T-helper 1 cell treated with Interleukin-12 subunit alpha and Interleukin-12 subunit beta and Interleukin-4 antibody, amounts not matched to agents 30 μg/mL and 1 μg/mL, for 36 hours (primary cell): ENCODE measurements around the gene YIPF7.

Source experiments
- H3K27ac Mint-ChIP-seq: one replicate; pipeline ENCODE4 v1.8.0; 2021; ENCODE audit warnings: mild to moderate bottlenecking, mixed read lengths
- H3K27me3 Mint-ChIP-seq: one replicate; pipeline ENCODE4 v1.8.0; 2021; ENCODE audit warnings: low read depth, mixed read lengths
- H3K36me3 Mint-ChIP-seq: one replicate; pipeline ENCODE4 v1.8.0; 2021; ENCODE audit warnings: low read depth, mixed read lengths
- H3K4me1 Mint-ChIP-seq: one replicate; pipeline ENCODE4 v1.8.0; 2021; ENCODE audit warnings: low read depth, mixed read lengths
- H3K4me3 Mint-ChIP-seq: one replicate; pipeline ENCODE4 v1.8.0; 2021; ENCODE audit warnings: mild to moderate bottlenecking, moderate library complexity, mixed read lengths
- H3K9me3 Mint-ChIP-seq: one replicate; pipeline ENCODE4 v1.8.0; 2021; ENCODE audit warnings: mixed read lengths

YIPF7 gene

GRCh38 chr4:44660396-44660795, 9.0 kb upstream of the YIPF7 start:
- Mint-ChIP-seq H3K27ac (no peak overlapping the region), H3K27me3 (peaks cover 2% of the 10 kb centered on the region), H3K9me3 (no peaks in the 10 kb centered on the region), H3K4me1 (no peaks in the 10 kb centered on the region), H3K4me3 (no peak overlapping the region), H3K36me3 (no peaks in the 10 kb centered on the region)

DNA sequence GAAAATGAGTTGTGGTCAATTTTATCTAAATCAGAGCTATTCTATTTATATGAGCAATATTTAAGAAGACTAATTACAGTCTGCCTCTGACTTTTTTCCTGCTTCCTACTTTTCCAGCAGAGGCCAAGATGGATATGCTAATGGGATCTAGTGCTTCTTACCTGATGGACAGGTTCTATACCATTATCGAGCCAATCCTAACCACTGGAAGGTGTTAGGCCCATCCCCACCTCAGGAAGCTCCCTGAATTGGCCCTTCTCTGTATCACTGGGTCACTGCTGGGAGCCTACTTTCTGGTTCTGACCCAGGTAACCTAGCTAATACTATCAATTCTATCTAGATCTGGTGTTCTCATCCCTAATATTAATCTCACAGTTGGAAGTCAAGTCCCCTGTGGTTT, 577 bp upstream of the YIPF7 start:
- Mint-ChIP-seq H3K27me3 (no peaks in the 10 kb centered on the region), H3K4me1 (no peaks in the 10 kb centered on the region), H3K27ac (no peak overlapping the region), H3K36me3 (no peaks in the 10 kb centered on the region), H3K4me3 (no peak overlapping the region), H3K9me3 (no peaks in the 10 kb centered on the region)

GRCh38 chr4:44646151-44646550, 5.3 kb downstream of the YIPF7 start:
- no peaks in the 10 kb centered on the region for H3K4me1 Mint-ChIP-seq
- H3K27me3 Mint-ChIP-seq = peaks cover 4% of the 10 kb centered on the region
- no peak overlapping the region for H3K4me3 Mint-ChIP-seq
- no peaks in the 10 kb centered on the region for H3K36me3 Mint-ChIP-seq
- peaks cover 12% of the 10 kb centered on the region for H3K9me3 Mint-ChIP-seq
- no peak overlapping the region for H3K27ac Mint-ChIP-seq

GRCh38 chr4:44638091-44638490, 13.3 kb downstream of the YIPF7 start:
- Mint-ChIP-seq H3K9me3 (peaks cover 5% of the 10 kb centered on the region), H3K27me3 (no peaks in the 10 kb centered on the region), H3K4me1 (no peaks in the 10 kb centered on the region), H3K4me3 (no peak overlapping the region), H3K27ac (no peak overlapping the region), H3K36me3 (no peaks in the 10 kb centered on the region)

GRCh38 chr4:44632733-44633132, 18.7 kb downstream of the YIPF7 start:
- H3K4me3 Mint-ChIP-seq = no peak overlapping the region
- no peak overlapping the region for H3K27ac Mint-ChIP-seq
- no peaks in the 10 kb centered on the region for H3K36me3 Mint-ChIP-seq
- H3K9me3 Mint-ChIP-seq = no peaks in the 10 kb centered on the region
- no peaks in the 10 kb centered on the region for H3K27me3 Mint-ChIP-seq
- no peaks in the 10 kb centered on the region for H3K4me1 Mint-ChIP-seq

- no peaks in the 10 kb centered on the region for H3K9me3 Mint-ChIP-seq
- H3K27ac Mint-ChIP-seq = no peak overlapping the region
- no peaks in the 10 kb centered on the region for H3K4me1 Mint-ChIP-seq
- no peaks in the 10 kb centered on the region for H3K27me3 Mint-ChIP-seq
- H3K4me3 Mint-ChIP-seq = no peak overlapping the region
- no peaks in the 10 kb centered on the region for H3K36me3 Mint-ChIP-seq
Observed at GRCh38 chr4:44632089-44632488, 19.3 kb downstream of the YIPF7 start.

DNA sequence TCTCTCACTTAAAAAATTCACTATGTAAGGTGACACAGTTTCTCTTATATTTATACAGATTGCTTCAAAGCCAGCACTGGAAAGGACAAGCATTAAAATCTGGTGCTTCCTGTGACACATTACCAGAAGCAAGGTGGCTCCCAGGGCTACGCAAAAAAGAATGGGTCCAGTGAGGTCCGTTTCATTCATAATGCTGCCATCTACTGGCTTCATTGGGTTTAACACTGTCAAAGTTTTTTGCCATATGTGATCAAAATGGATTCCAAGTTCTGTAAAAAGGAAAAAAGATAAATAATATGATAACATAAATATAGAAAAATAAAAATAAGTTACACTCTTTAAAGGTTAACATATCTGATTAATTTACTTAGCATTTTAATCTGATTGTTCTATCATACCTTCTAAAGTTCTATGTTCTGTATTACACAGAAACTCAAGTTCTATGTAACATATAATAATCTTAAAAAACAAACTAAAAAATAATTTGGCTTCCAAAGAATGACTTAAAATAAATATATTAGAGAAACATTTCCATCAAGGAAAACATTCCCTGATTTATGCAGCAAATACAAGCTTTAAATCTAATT, 22.1 kb downstream of the YIPF7 start:
- Mint-ChIP-seq H3K27ac (no peak overlapping the region), H3K27me3 (no peaks in the 10 kb centered on the region), H3K4me3 (no peak overlapping the region), H3K9me3 (no peaks in the 10 kb centered on the region), H3K36me3 (no peaks in the 10 kb centered on the region), H3K4me1 (no peaks in the 10 kb centered on the region)

DNA sequence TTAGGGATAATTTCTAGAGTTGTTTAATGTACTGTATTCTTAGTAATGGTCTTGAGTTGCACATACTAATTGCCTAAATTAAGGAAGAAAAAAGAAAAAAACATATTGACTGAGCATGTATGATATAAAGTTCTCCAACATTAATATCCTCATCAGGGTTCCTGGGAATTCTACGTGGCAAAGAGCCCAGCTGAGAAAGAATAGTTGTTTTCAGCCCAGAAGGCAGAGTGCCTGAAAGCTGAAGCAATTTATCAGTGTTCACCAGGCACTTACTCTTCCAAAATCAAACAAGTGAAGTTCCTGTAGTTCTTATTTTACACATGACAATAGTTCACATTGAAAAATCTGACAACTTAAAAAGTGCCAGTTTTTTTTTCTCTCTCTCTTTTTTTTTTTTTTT, 27.7 kb downstream of the YIPF7 start:
- no peaks in the 10 kb centered on the region for H3K9me3 Mint-ChIP-seq
- no peaks in the 10 kb centered on the region for H3K4me1 Mint-ChIP-seq
- H3K27ac Mint-ChIP-seq = no peak overlapping the region
- no peaks in the 10 kb centered on the region for H3K36me3 Mint-ChIP-seq
- no peak overlapping the region for H3K4me3 Mint-ChIP-seq
- no peaks in the 10 kb centered on the region for H3K27me3 Mint-ChIP-seq

- Mint-ChIP-seq H3K4me3 (no peak overlapping the region), H3K4me1 (no peaks in the 10 kb centered on the region), H3K9me3 (no peaks in the 10 kb centered on the region), H3K36me3 (no peaks in the 10 kb centered on the region), H3K27me3 (no peaks in the 10 kb centered on the region), H3K27ac (no peak overlapping the region)
Observed at GRCh38 chr4:44616621-44617020, 34.8 kb downstream of the YIPF7 start.

DNA sequence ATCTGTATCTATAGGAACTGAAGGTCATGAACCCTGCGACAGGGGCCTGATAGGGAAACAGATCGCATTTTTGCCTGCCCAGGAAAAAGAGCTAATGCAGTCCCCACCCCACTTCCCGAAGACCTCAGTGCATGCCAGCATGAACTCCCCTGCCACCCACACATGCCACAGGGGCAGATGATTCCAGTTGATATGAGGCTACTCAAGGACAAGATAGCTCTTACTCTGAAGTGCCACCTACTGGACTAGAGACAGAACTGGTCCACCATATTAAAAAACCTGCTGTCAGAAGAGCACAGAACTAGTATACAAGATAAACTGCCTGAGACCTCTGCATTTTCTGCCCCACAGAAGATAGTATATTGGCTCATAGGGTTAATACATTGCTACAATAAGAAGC, 68.0 kb downstream of the YIPF7 start:
- Mint-ChIP-seq H3K27me3 (no peaks in the 10 kb centered on the region), H3K4me1 (no peaks in the 10 kb centered on the region), H3K4me3 (no peak overlapping the region), H3K27ac (no peak overlapping the region), H3K36me3 (no peaks in the 10 kb centered on the region), H3K9me3 (no peaks in the 10 kb centered on the region)

GRCh38 chr4:44580231-44580630, 71.2 kb downstream of the YIPF7 start:
- H3K9me3 Mint-ChIP-seq = no peaks in the 10 kb centered on the region
- H3K27me3 Mint-ChIP-seq = no peaks in the 10 kb centered on the region
- H3K4me1 Mint-ChIP-seq = no peaks in the 10 kb centered on the region
- H3K27ac Mint-ChIP-seq = no peak overlapping the region
- H3K4me3 Mint-ChIP-seq = no peak overlapping the region
- no peaks in the 10 kb centered on the region for H3K36me3 Mint-ChIP-seq

GRCh38 chr4:44578954-44579353, 72.5 kb downstream of the YIPF7 start:
- Mint-ChIP-seq H3K4me3 (no peak overlapping the region), H3K9me3 (no peaks in the 10 kb centered on the region), H3K27me3 (no peaks in the 10 kb centered on the region), H3K27ac (no peak overlapping the region), H3K4me1 (no peaks in the 10 kb centered on the region), H3K36me3 (no peaks in the 10 kb centered on the region)
